Smooth muscle cell (in vitro differentiated cells): ENCODE results near the gene SYNGR2. TPM values are rescaled to one million over a fixed set of nuclear protein-coding genes. Genes with fewer than 3 reads are reported as not detected.
A peak's percentile ranks its signal among the peaks of the same experiment; 100 is the strongest.

Source experiments
- DNase-seq: peaks from one replicate; lab custom pipeline; 2025; ENCODE audit not compliant: unreplicated experiment; lab: John Stamatoyannopoulos, UW
- H2AFZ ChIP-seq: fragments of 200-600 bp; sonication (generic); 2 replicates; pipeline ENCODE4 v1.6.0; 2016; ENCODE audit warnings: antibody characterized with exemption, low read depth, mild to moderate bottlenecking
- H3F3A ChIP-seq: fragments of 200-600 bp; sonication (generic); 2 replicates; pipeline ENCODE4 v1.6.0; 2017; ENCODE audit warnings: antibody characterized with exemption, low read depth
- H3K27ac ChIP-seq: fragments of 200-600 bp; sonication (generic); 2 replicates; pipeline ENCODE4 v1.5.1; 2016; ENCODE audit warnings: low read depth, mild to moderate bottlenecking
- H3K27me3 ChIP-seq: fragments of 200-600 bp; sonication (generic); 2 replicates; pipeline ENCODE4 v1.6.1; 2016; ENCODE audit warnings: low read depth, mild to moderate bottlenecking
- H3K36me3 ChIP-seq: fragments of 200-600 bp; sonication (generic); 2 replicates; pipeline ENCODE4 v1.5.1; 2016; ENCODE audit warnings: low read depth
- H3K4me1 ChIP-seq: fragments of 200-600 bp; sonication (generic); 2 replicates; pipeline ENCODE4 v1.5.1; 2016; ENCODE audit warnings: low read depth
- H3K4me2 ChIP-seq: fragments of 200-600 bp; sonication (generic); 2 replicates; pipeline ENCODE4 v1.6.0; 2016; ENCODE audit warnings: mild to moderate bottlenecking
- H3K4me3 ChIP-seq: fragments of 200-600 bp; sonication (generic); 2 replicates; pipeline ENCODE4 v1.5.1; 2016; ENCODE audit warnings: mild to moderate bottlenecking
- H3K79me2 ChIP-seq: fragments of 200-600 bp; sonication (generic); 2 replicates; pipeline ENCODE4 v1.6.0; 2016; ENCODE audit warnings: low read depth, mild to moderate bottlenecking
- H3K9ac ChIP-seq: fragments of 200-600 bp; sonication (generic); 2 replicates; pipeline ENCODE4 v1.6.0; 2016; ENCODE audit warnings: low read depth
- H3K9me3 ChIP-seq: fragments of 200-600 bp; sonication (generic); replicated peaks from 2 replicates; pipeline ENCODE4 v1.5.1; 2016; ENCODE audit warnings: low read depth
- H4K20me1 ChIP-seq: fragments of 200-600 bp; sonication (generic); 2 replicates; pipeline ENCODE4 v1.6.0; 2016; ENCODE audit warnings: low read depth
- CTCF ChIP-seq: fragments of 200-600 bp; sonication (generic); IDR thresholded peaks from 2 replicates; pipeline ENCODE4 v1.5.1; 2017; ENCODE audit warnings: borderline replicate concordance, mild to moderate bottlenecking, antibody characterized with exemption; ENCODE audit not compliant: insufficient read depth, poor library complexity, severe bottlenecking
- WGBS: methylation state at CpG from one replicate; pipeline ENCODE4 v1.1.7; 2016; ENCODE audit warnings: low lambda C conversion rate; 5-methylcytosine and 5-hydroxymethylcytosine counted together
- polyA plus RNA-seq: library from polyadenylated mRNA; unstranded; fragments of >200 nt; fragmentation: Nextera tagmentation; extraction: Ambion mirVana; gene quantifications from 2 replicates; pipeline ENCODE4 v1.2.1, GENCODE V29; 2016
- total RNA-seq: library from RNA; depleted of rRNA; stranded (reverse); fragments of >200 nt; gene quantifications from 2 replicates; pipeline ENCODE4 v1.2.3, GENCODE V29; 2014

The SYNGR2 gene
- total and polyA plus RNA-seq, 2 experiments from 2014 or later: 46.1 to 64.7 TPM

GRCh38 chr17:78172249-78173051, 4.1 kb downstream of the SYNGR2 start:
- no peak for TF ChIP-seq CTCF
- peaks cover 4% of the 10 kb centered on the region for H3F3A ChIP-seq
- peaks cover 18% of the 10 kb centered on the region for H4K20me1 ChIP-seq
- no peak overlapping the region for H3K9ac ChIP-seq
- no peak overlapping the region for H3K4me3 ChIP-seq
- no peak for DNase-seq
- no peak overlapping the region for H3K27ac ChIP-seq
- H3K9me3 ChIP-seq: no peaks in the 10 kb centered on the region
- H3K27me3 ChIP-seq: no peaks in the 10 kb centered on the region
- H3K36me3 ChIP-seq: no peaks in the 10 kb centered on the region
- 72% methylated on average over 19 of the region's 19 CpGs for WGBS
- H3K79me2 ChIP-seq: no peaks in the 10 kb centered on the region
- H2AFZ ChIP-seq: no peak overlapping the region
- peak overlapping the region; percentile 26 for H3K4me2 ChIP-seq
- no peaks in the 10 kb centered on the region for H3K4me1 ChIP-seq

DNA sequence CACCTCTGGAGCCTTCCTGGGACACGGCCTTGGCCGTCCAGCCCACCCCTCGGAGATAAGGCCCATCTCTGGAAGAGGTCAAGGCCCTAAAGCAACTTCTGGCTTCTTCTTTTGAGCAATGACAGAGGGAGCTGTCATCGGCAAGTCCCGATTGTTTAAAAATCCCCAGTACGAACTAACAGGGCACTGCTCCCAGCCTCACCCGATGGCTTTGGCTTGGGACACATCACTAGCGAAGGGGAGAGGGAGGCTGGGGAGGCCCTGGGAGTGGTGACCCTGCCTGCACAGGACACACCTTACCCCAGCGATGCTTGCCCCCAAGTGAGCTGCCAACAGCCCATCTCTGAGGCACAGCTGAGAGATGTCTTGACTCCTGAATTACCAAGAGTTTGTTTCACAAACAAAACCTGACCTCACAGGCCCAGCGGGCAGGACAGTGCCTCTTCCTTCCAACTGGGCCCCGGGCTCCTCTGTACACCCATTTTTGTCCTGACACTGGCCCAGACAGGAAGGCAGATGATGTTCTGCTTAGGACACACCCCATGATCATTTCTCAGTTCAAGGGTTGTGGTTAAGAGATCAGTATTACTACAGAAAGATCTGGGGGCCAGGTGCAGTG, 4.8 kb downstream of the SYNGR2 start:
- no peaks in the 10 kb centered on the region for H3K4me1 ChIP-seq
- H2AFZ ChIP-seq: no peak overlapping the region
- no peaks in the 10 kb centered on the region for H3K27me3 ChIP-seq
- no peak overlapping the region for H3K27ac ChIP-seq
- no peak for TF ChIP-seq CTCF
- peak overlapping the region; percentile 26 for H3K4me2 ChIP-seq
- no peaks in the 10 kb centered on the region for H3K79me2 ChIP-seq
- no peak overlapping the region for H3K9ac ChIP-seq
- no peak for DNase-seq
- H3K9me3 ChIP-seq: no peaks in the 10 kb centered on the region
- no peak overlapping the region for H3K4me3 ChIP-seq
- H4K20me1 ChIP-seq: peaks cover 18% of the 10 kb centered on the region
- no peaks in the 10 kb centered on the region for H3K36me3 ChIP-seq
- peaks cover 4% of the 10 kb centered on the region for H3F3A ChIP-seq
- WGBS: 52% methylated on average over 11 of the region's 11 CpGs

DNA sequence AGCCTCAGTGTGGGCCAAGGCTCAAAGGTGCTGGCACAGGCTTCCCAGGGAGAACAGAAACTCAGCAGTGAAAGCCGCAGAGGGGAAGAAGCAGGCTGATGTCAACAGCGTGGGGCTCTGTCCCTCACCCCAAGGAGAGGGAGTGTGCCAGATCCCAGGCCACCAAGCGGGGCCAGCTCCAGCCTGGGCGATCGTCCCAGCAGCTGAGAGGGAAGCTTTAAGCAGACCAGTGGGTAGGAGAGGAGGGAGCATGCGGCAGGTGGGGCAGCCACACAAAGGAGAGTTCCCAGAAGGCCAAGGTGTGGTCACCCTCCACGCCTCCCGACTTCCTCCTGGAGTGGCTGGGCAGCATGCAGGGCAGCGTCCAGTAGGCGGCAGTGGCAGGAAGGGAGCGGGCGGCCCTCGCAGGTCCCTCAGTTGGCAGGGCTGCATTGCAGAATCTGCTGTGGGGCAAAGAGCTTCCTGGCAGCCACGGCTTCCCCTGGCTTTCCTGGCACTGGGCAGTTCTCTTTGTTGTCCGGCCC, 6.0 kb downstream of the SYNGR2 start:
- no peak overlapping the region for H3K9ac ChIP-seq
- H2AFZ ChIP-seq: no peak overlapping the region
- H3K79me2 ChIP-seq: no peaks in the 10 kb centered on the region
- peaks cover 4% of the 10 kb centered on the region for H3F3A ChIP-seq
- H3K27me3 ChIP-seq: no peaks in the 10 kb centered on the region
- H3K4me1 ChIP-seq: no peaks in the 10 kb centered on the region
- no peak overlapping the region for H3K4me3 ChIP-seq
- 96% methylated on average over 14 of the region's 15 CpGs for WGBS
- no peak for DNase-seq
- TF ChIP-seq CTCF: no peak
- no peaks in the 10 kb centered on the region for H3K9me3 ChIP-seq
- H3K27ac ChIP-seq: no peak overlapping the region
- H3K36me3 ChIP-seq: no peaks in the 10 kb centered on the region
- H3K4me2 ChIP-seq: no peak overlapping the region
- H4K20me1 ChIP-seq: peaks cover 14% of the 10 kb centered on the region
